Keratinocyte (primary cell): ENCODE data around the gene PAX7. TPM values are rescaled to one million over a fixed set of nuclear protein-coding genes. Genes with fewer than 3 reads are reported as not detected.

Source experiments
- DNase-seq: peaks from one replicate; pipeline ENCODE4 v3.0.0-alpha.2; 2011; ENCODE audit warnings: low read depth, missing footprints, low spot score
- FAIRE-seq: peaks from 2 replicates; lab custom pipeline; 2011; peaks lifted over from hg19 to GRCh38; lab: Jason Lieb, UNC
- H2AFZ ChIP-seq: 2 replicates; pipeline ENCODE4 v1.6.0; 2012; ENCODE audit warnings: low read length, control low read depth, inconsistent platforms; ENCODE audit not compliant: control insufficient read depth
- H3K27ac ChIP-seq: 2 replicates; pipeline ENCODE4 v1.5.1; 2011; ENCODE audit warnings: low read length; ENCODE audit not compliant: control insufficient read depth, insufficient read depth
- H3K27me3 ChIP-seq: 3 replicates; pipeline ENCODE4 v1.6.0; 2011; ENCODE audit warnings: low read length; ENCODE audit not compliant: control insufficient read depth, insufficient read depth; ENCODE audit errors: extremely low read depth
- H3K36me3 ChIP-seq, 2 experiments: 2 replicates in 1 of 2; 3 replicates in 1 of 2; pipeline ENCODE4 v1.5.1; 2011; ENCODE audit warnings: low read length in 2 of 2, mild to moderate bottlenecking in 1 of 2; ENCODE audit not compliant: control insufficient read depth in 2 of 2, insufficient read depth in 2 of 2; ENCODE audit errors: extremely low read depth in 1 of 2
- H3K4me1 ChIP-seq: 3 replicates; pipeline ENCODE4 v1.5.1; 2011; ENCODE audit warnings: low read length; ENCODE audit not compliant: control insufficient read depth, insufficient read depth; ENCODE audit errors: extremely low read depth
- H3K4me2 ChIP-seq: 3 replicates; pipeline ENCODE4 v1.6.0; 2011; ENCODE audit warnings: low read depth, low read length; ENCODE audit not compliant: control insufficient read depth, insufficient read depth; ENCODE audit errors: extremely low read depth
- H3K4me3 ChIP-seq, 3 experiments: fragments of 200-600 bp in 1 of 3; sonication (generic) in 1 of 3; 2 replicates in 2 of 3; 3 replicates in 1 of 3; pipeline ENCODE4 v1.5.1; 2011 to 2016; ENCODE audit warnings: low read length in 3 of 3, mild to moderate bottlenecking in 3 of 3, control low read depth in 2 of 3, inconsistent platforms in 1 of 3, low read depth in 1 of 3, mixed read lengths in 1 of 3, mixed run types in 1 of 3, moderate library complexity in 1 of 3; ENCODE audit not compliant: control insufficient read depth in 2 of 3, insufficient read depth in 2 of 3; ENCODE audit errors: extremely low read depth in 1 of 3
- H3K79me2 ChIP-seq: 2 replicates; pipeline ENCODE4 v1.6.0; 2012; ENCODE audit warnings: low read length; ENCODE audit not compliant: control insufficient read depth, insufficient read depth
- H3K9ac ChIP-seq: 3 replicates; pipeline ENCODE4 v1.6.0; 2011; ENCODE audit warnings: low read length; ENCODE audit not compliant: control insufficient read depth, insufficient read depth; ENCODE audit errors: extremely low read depth
- H3K9me1 ChIP-seq: 3 replicates; pipeline ENCODE4 v1.6.0; 2011; ENCODE audit warnings: low read length; ENCODE audit not compliant: control insufficient read depth, insufficient read depth; ENCODE audit errors: extremely low read depth
- H3K9me3 ChIP-seq: 2 replicates; pipeline ENCODE4 v1.5.1; 2012; ENCODE audit warnings: low read depth, low read length; ENCODE audit not compliant: control insufficient read depth
- H4K20me1 ChIP-seq: 3 replicates; pipeline ENCODE4 v1.6.0; 2011; ENCODE audit warnings: low read length; ENCODE audit not compliant: control insufficient read depth, insufficient read depth; ENCODE audit errors: extremely low read depth
- EZH2 ChIP-seq: IDR thresholded peaks from one replicate; pipeline ENCODE4 v1.6.1; 2012; ENCODE audit warnings: inconsistent platforms, mild to moderate bottlenecking, low read length, moderate library complexity
- dilution Hi-C: fragments of 300-500 bp; cut with MboI; formaldehyde crosslinking; loops from one replicate; pipeline ENCODE4 v1.7.0; 2020; ENCODE audit warnings: low sequenced_read_pairs; ENCODE audit not compliant: extremely low pct_ligation_motif_present
- polyA plus RNA-seq, 5 experiments: library from polyadenylated mRNA; depleted of rRNA in 3 of 5; stranded (reverse) in 3 of 5; stranded (forward) in 1 of 5; unstranded in 1 of 5; fragments of >200 nt; gene quantifications; 1 replicate in 1 of 5; 2 replicates in 3 of 5; 3 replicates in 1 of 5; pipeline versions ENCODE4 v1.2.1 to v1.2.3, GENCODE V29; 2011 to 2012; ENCODE audit warnings: missing spikeins in 2 of 5, low read depth in 1 of 5, low replicate concordance in 1 of 5
- TF ChIP-seq, protein P1 (sequence below), 3 experiments: IDR thresholded peaks in 1 of 3; conservative IDR thresholded peaks in 1 of 3; optimal IDR thresholded peaks in 1 of 3; 2 replicates in 2 of 3; 3 replicates in 1 of 3; pipeline versions ENCODE3 to v1.5.1; 2011; ENCODE audit warnings: low read length in 3 of 3, mild to moderate bottlenecking in 3 of 3, moderate library complexity in 2 of 3, control low read depth in 1 of 3, inconsistent platforms in 1 of 3; ENCODE audit not compliant: insufficient read depth in 2 of 3; ENCODE audit errors: extremely low read depth in 1 of 3

The PAX7 gene
- polyA plus RNA-seq, 1 donor (not counting 4 experiments of a cell fraction or from before 2014, with no cell fraction given): not detected

- no peak for DNase-seq
- Histone ChIP-seq H3K36me3 (no peaks in the 10 kb centered on the region), H2AFZ (no peak overlapping the region), H4K20me1 (no peaks in the 10 kb centered on the region), H3K9ac (no peak overlapping the region), H3K4me1 (no peaks in the 10 kb centered on the region), H3K9me3 (no peaks in the 10 kb centered on the region), H3K9me1 (no peaks in the 10 kb centered on the region), H3K27me3 (peaks cover 24% of the 10 kb centered on the region), H3K79me2 (no peaks in the 10 kb centered on the region), H3K4me2 (no peak overlapping the region), H3K27ac (no peak overlapping the region), H3K4me3 (no peak overlapping the region)
- TF ChIP-seq, protein P1, sequence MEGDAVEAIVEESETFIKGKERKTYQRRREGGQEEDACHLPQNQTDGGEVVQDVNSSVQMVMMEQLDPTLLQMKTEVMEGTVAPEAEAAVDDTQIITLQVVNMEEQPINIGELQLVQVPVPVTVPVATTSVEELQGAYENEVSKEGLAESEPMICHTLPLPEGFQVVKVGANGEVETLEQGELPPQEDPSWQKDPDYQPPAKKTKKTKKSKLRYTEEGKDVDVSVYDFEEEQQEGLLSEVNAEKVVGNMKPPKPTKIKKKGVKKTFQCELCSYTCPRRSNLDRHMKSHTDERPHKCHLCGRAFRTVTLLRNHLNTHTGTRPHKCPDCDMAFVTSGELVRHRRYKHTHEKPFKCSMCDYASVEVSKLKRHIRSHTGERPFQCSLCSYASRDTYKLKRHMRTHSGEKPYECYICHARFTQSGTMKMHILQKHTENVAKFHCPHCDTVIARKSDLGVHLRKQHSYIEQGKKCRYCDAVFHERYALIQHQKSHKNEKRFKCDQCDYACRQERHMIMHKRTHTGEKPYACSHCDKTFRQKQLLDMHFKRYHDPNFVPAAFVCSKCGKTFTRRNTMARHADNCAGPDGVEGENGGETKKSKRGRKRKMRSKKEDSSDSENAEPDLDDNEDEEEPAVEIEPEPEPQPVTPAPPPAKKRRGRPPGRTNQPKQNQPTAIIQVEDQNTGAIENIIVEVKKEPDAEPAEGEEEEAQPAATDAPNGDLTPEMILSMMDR (optimal IDR thresholded peaks at IDR 0.05 in 1 of 3, IDR thresholded peaks at IDR 0.05 in 1 of 3, conservative IDR thresholded peaks at IDR 0.05 in 1 of 3; ENCODE audit: extremely low read depth in 1 of 3, insufficient read depth in 2 of 3, low read length in 3 of 3): no peak
- TF ChIP-seq EZH2: no peak
- no peak for FAIRE-seq
- dilution Hi-C loops: no loop called here
These were observed 162.1 kb downstream of the PAX7 start for GRCh38 chr1:18792747-18793146.

GRCh38 chr1:18793164-18793563 lies 162.5 kb downstream of the PAX7 start:
- Histone ChIP-seq H3K27me3 (peaks cover 24% of the 10 kb centered on the region), H3K4me1 (no peaks in the 10 kb centered on the region), H3K9me1 (no peaks in the 10 kb centered on the region), H3K4me2 (no peak overlapping the region), H3K36me3 (no peaks in the 10 kb centered on the region), H4K20me1 (no peaks in the 10 kb centered on the region), H3K27ac (no peak overlapping the region), H3K9ac (no peak overlapping the region), H2AFZ (no peak overlapping the region), H3K79me2 (no peaks in the 10 kb centered on the region), H3K9me3 (no peaks in the 10 kb centered on the region), H3K4me3 (no peak overlapping the region)
- FAIRE-seq: no peak
- no peak for TF ChIP-seq EZH2
- TF ChIP-seq, protein P1 (optimal IDR thresholded peaks at IDR 0.05 in 1 of 3, IDR thresholded peaks at IDR 0.05 in 1 of 3, conservative IDR thresholded peaks at IDR 0.05 in 1 of 3; ENCODE audit: extremely low read depth in 1 of 3, insufficient read depth in 2 of 3, low read length in 3 of 3): no peak
- DNase-seq: no peak
- dilution Hi-C loops: no loop called here
